Neural cell (in vitro differentiated cells): ENCODE results near the gene NID2. TPM values are rescaled to one million over a fixed set of nuclear protein-coding genes. Genes with fewer than 3 reads are reported as not detected.

Source experiments
- polyA plus RNA-seq: library from polyadenylated mRNA; depleted of rRNA; stranded (reverse); fragments of >200 nt; gene quantifications from 2 replicates; pipeline ENCODE4 v1.2.3, GENCODE V29; 2014

The NID2 gene
- polyA plus RNA-seq, 1 donor from 2014 or later, result 1.1 TPM

Other genes starting within 250 kb of the NID2 start
- gene GNG2, start 208.4 kb downstream of the NID2 start, polyA plus RNA-seq, result 503 and 515 TPM in 2 replicates
- 96.5 and 119 TPM in 2 replicates for gene RTRAF, start 79.5 kb downstream of the NID2 start, polyA plus RNA-seq
- 0.10 TPM in 1 of 2 replicates, not detected in the other for gene PTGDR, start 198.6 kb upstream of the NID2 start, polyA plus RNA-seq
- not detected in 2 replicates for gene PTGER2, start 245.3 kb upstream of the NID2 start, polyA plus RNA-seq